Breast epithelium (tissue), 4 donors: ENCODE measurements around the gene ZSWIM1. TPM values are rescaled to one million over a fixed set of nuclear protein-coding genes. Genes with fewer than 3 reads are reported as not detected.

Source experiments
- DNase-seq, 2 donors: peaks; one replicate each; pipeline ENCODE4 v3.0.0-alpha.2; 2019; ENCODE audit warnings: low spot score in 2 of 2
- H3K27ac ChIP-seq, 2 donors: fragments of 200-600 bp; sonication (generic) in 1 of 2; one replicate each; pipeline ENCODE4 v1.5.1; 2016 to 2019; ENCODE audit warnings: mild to moderate bottlenecking in 1 of 2
- H3K27me3 ChIP-seq, 2 donors: fragments of 200-600 bp; sonication (generic) in 1 of 2; one replicate each; pipeline versions ENCODE4 v1.5.1 to v1.6.0; 2017 to 2019; ENCODE audit warnings: control low read depth in 1 of 2, mild to moderate bottlenecking in 1 of 2
- H3K36me3 ChIP-seq: fragments of 200-600 bp; one replicate; pipeline ENCODE4 v1.5.1; 2019
- H3K4me1 ChIP-seq, 2 donors: fragments of 200-600 bp; sonication (generic); one replicate each; pipeline ENCODE4 v1.5.1; 2016 to 2019; ENCODE audit warnings: control low read depth in 1 of 2
- H3K4me3 ChIP-seq, 3 donors: fragments of 200-600 bp; sonication (generic); 1 replicate in 2 of 3; 2 replicates in 1 of 3; pipeline ENCODE4 v1.5.1; 2016 to 2019; ENCODE audit warnings: mild to moderate bottlenecking in 3 of 3, moderate library complexity in 2 of 3
- H3K9me3 ChIP-seq, 2 donors: fragments of 200-600 bp; sonication (generic) in 1 of 2; one replicate each; pipeline ENCODE4 v1.5.1; 2016 to 2019; ENCODE audit warnings: control low read depth in 1 of 2
- CTCF ChIP-seq, 3 donors: fragments of 450-650 bp; IDR thresholded peaks; one replicate each; pipeline ENCODE4 v1.5.1; 2016 to 2017; ENCODE audit warnings: antibody characterized with exemption in 3 of 3, mild to moderate bottlenecking in 3 of 3, moderate library complexity in 3 of 3
- POLR2A ChIP-seq: fragments of 450-650 bp; IDR thresholded peaks from one replicate; pipeline ENCODE4 v1.6.1; 2016; ENCODE audit warnings: antibody characterized with exemption, mild to moderate bottlenecking, moderate library complexity
- POLR2AphosphoS5 ChIP-seq, 3 donors: sonication (generic); formaldehyde crosslinking; IDR thresholded peaks; one replicate each; pipeline ENCODE4 v1.6.1; 2017; ENCODE audit warnings: antibody characterized with exemption in 3 of 3
- intact Hi-C: fragments of 100-400 bp; cut with DNase I; formaldehyde crosslinking; loops from one replicate; pipeline ENCODE4 v1.15.1; 2023; ENCODE audit warnings: low total_unique reads
- total RNA-seq, 3 donors: library from RNA; depleted of rRNA; stranded (reverse); fragments of >200 nt; gene quantifications; one replicate each; pipeline ENCODE4 v1.1.0, GENCODE V29; 2016

The ZSWIM1 gene
- total RNA-seq, 3 donors from 2014 or later: 6.9 to 11.4 (median 7.5) TPM

DNA sequence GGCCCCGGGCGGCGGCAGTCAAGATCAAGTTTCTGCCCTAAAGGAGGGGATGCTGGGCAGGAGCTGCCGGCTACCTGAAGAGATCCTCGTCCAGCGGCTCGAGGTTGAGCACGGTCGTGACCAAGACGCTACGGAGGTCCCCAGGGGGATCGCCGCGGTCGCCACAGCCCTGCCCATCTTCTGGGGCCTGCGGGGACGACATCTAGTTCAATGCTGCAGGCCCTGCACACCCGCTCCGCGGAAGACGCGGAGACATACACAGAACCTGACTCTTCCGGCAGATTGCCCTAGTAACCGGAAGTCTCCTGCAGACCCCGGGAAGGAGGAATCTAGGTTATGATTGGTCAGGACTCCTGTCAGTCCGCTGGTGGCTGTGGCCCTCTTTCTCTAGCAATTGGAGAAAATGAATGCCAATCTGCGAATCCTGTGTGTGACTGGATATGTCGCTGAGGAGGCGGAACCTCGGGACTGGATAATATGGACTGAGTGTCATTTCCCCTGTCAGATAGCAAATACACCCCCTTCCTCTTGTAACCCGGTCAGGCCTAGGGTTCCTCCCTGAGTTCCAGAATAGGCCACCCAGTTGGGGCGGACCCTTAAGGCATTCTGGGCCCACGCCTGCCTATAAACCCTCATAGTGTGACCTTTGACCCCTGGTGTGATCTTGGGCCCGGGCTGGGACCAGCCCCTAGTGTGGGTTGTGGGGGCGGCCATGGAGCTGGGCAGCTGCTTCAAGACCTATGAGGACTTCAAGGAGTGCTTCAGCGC, 23.7 kb upstream of the ZSWIM1 start, which contains the start of the genes ACOT8 and ZSWIM3:
Gene ACOT8, minus strand, starts transcription at position 279 of the 768 bp plus-strand sequence. Its CDS starts 77 bp downstream, at position 202.
Gene ZSWIM3, plus strand, starts transcription at position 501 of the 768 bp plus-strand sequence. Its CDS starts 212 bp downstream, at position 713.
- Histone ChIP-seq H3K36me3 (no peaks in the 10 kb centered on the region), H3K27me3 (no peaks in the 10 kb centered on the region), H3K4me1 (peaks cover 0 to 17% of the 10 kb centered on the region in 2 donors), H3K27ac (peak within 1 kb of the TSS; percentile 81 to 86), H3K9me3 (no peaks in the 10 kb centered on the region), H3K4me3 (peak within 1 kb of the TSS; percentile 78 to 92 (median 88))
- intact Hi-C loops: no loop called here
- TF ChIP-seq POLR2A (peak; percentile 10), CTCF (IDR thresholded peaks at IDR 0.05) (no peak), POLR2AphosphoS5 (IDR thresholded peaks at IDR 0.05) (peak; percentile 6 to 73 (median 29))
- DNase-seq: peak; percentile 88 to 97

DNA sequence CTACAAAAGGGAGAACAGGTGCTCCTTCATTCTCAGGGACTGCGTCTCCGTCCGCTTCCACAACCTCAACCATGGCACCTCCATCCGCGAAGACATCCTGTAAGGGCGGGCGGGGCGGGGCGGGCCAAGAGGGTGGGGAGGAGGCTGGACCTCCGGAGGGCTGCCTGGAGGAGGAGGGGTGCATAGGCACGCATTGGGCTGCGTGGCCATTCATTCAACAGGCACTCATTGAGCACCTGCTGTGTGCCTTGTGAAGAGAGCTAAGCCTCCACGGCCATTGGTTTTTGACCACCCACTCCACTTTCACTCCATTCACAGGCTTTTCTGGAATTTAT, 23.2 kb upstream of the ZSWIM1 start:
- Histone ChIP-seq H3K9me3 (no peaks in the 10 kb centered on the region), H3K4me1 (peaks cover 0 to 17% of the 10 kb centered on the region in 2 donors), H3K27ac (peak overlapping the region; percentile 81 to 86), H3K27me3 (no peaks in the 10 kb centered on the region), H3K4me3 (peak overlapping the region; percentile 78 to 92 (median 88)), H3K36me3 (no peaks in the 10 kb centered on the region)
- DNase-seq: no peak
- intact Hi-C loops: no loop called here
- no peak for TF ChIP-seq POLR2A

GRCh38 chr20:45859916-45860315, 21.1 kb upstream of the ZSWIM1 start:
- intact Hi-C loops: no loop called here
- H3K27me3 ChIP-seq: no peaks in the 10 kb centered on the region
- H3K27ac ChIP-seq: no peak overlapping the region
- H3K4me3 ChIP-seq: no peak overlapping the region
- DNase-seq: no peak
- H3K9me3 ChIP-seq: no peaks in the 10 kb centered on the region
- H3K36me3 ChIP-seq: no peaks in the 10 kb centered on the region
- TF ChIP-seq POLR2A (no peak), POLR2AphosphoS5 (IDR thresholded peaks at IDR 0.05) (no peak), CTCF (IDR thresholded peaks at IDR 0.05) (no peak)
- H3K4me1 ChIP-seq: peaks cover 0 to 16% of the 10 kb centered on the region in 2 donors

DNA sequence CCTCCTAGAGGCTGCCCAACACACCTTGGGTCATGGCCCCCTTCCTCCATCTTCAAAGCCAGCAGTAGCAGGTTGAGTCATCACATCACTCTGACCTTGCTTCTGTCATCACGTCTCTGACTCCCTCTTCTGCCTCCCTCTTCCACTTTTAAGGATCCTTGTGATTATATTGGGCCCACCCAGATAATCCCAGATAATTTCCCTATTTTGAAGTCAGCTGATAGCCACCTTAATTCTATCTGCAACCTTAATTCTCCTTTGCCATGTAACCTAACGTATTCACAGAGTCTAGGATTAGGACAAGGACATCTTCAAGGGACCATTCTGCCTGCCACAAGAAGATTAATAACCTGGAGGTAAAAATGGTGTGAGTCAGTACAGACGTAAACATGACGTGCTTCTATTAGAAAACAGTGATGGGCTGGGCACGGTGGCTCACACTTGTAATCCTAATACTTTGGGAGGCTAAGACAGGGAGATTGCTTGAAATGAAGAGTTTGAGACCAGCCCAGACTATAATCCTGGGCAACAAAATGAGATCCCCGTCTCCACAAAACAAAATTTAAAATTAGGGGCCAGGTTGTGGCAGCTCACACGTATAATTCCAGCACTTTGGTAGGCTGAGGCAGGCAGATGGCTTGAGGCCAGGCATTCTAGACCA, 20.3 kb upstream of the ZSWIM1 start:
- TF ChIP-seq POLR2A: no peak
- TF ChIP-seq POLR2AphosphoS5 (IDR thresholded peaks at IDR 0.05): no peak
- no peak for TF ChIP-seq CTCF (IDR thresholded peaks at IDR 0.05)
- H3K9me3 ChIP-seq: no peaks in the 10 kb centered on the region
- intact Hi-C loops: no loop called here
- H3K27ac ChIP-seq: no peak overlapping the region
- H3K36me3 ChIP-seq: no peaks in the 10 kb centered on the region
- no peak overlapping the region for H3K4me3 ChIP-seq
- peaks cover 0 to 8% of the 10 kb centered on the region in 2 donors for H3K4me1 ChIP-seq
- no peak for DNase-seq
- no peaks in the 10 kb centered on the region for H3K27me3 ChIP-seq

GRCh38 chr20:45861221-45862075, 19.6 kb upstream of the ZSWIM1 start:
- Histone ChIP-seq H3K27me3 (no peaks in the 10 kb centered on the region), H3K36me3 (no peaks in the 10 kb centered on the region), H3K9me3 (no peaks in the 10 kb centered on the region), H3K27ac (no peak overlapping the region), H3K4me1 (peaks cover 0 to 5% of the 10 kb centered on the region in 2 donors), H3K4me3 (no peak overlapping the region)
- no peak for DNase-seq
- no peak for TF ChIP-seq POLR2A
- TF ChIP-seq POLR2AphosphoS5 (IDR thresholded peaks at IDR 0.05): no peak
- no peak for TF ChIP-seq CTCF (IDR thresholded peaks at IDR 0.05)
- intact Hi-C loops: no loop called here
